K562 (cell line): ENCODE results near the gene ABLIM2. TPM values are rescaled to one million over a fixed set of nuclear protein-coding genes. Genes with fewer than 3 reads are reported as not detected.

Source experiments
- ATAC-seq: fragments of 200-7000 bp; cut with Tn5 transposase; 3 replicates; pipeline ENCODE4 v1.9.1; 2020; ENCODE audit warnings: moderate library complexity
- BruUV-seq: library from RNA; stranded (reverse); fragments of 400-500 nt; replicated peaks from 2 replicates; lab custom pipeline; 2021; lab: Mats Ljungman, UMichigan
- CTCF ChIA-PET: fragments of 300-600 bp; formaldehyde crosslinking; extraction: SDS; loops from one replicate; lab custom pipeline; 2021; ENCODE audit warnings: low intra/inter-chr PET ratio; lab: Yijun Ruan, JAX
- POLR2A ChIA-PET: fragments of 300-600, 350-650 bp; sonication (Branson Sonifier 250); formaldehyde crosslinking; extraction: SDS; loops from one replicate; lab custom pipeline; 2021; ENCODE audit warnings: antibody characterized with exemption, inconsistent platforms; lab: Yijun Ruan, JAX
- DNase-seq, 4 experiments: peaks; one replicate each; pipeline versions ENCODE4 v3.0.0 to v3.0.0-alpha.2; 2011 to 2018; ENCODE audit warnings: low spot score in 3 of 4, mixed read lengths in 3 of 4; ENCODE audit errors: extremely low read depth in 1 of 4
- FAIRE-seq: peaks from 2 replicates; lab custom pipeline; 2011; peaks lifted over from hg19 to GRCh38; lab: Jason Lieb, UNC
- H2AFZ ChIP-seq: 2 replicates; pipeline ENCODE4 v1.6.0; 2011; ENCODE audit warnings: low read depth, low read length, control low read depth, inconsistent platforms
- H3K27ac ChIP-seq: fragments of 200-600 bp; 3 replicates; pipeline ENCODE4 v1.8.0; 2011; ENCODE audit warnings: low read depth, mild to moderate bottlenecking, control low read depth, inconsistent platforms, low read length, moderate library complexity, mixed read lengths; ENCODE audit errors: extremely low read depth
- H3K27me3 ChIP-seq, 2 experiments: fragments of 300-600 bp in 1 of 2; 2 replicates in 1 of 2; 3 replicates in 1 of 2; pipeline versions ENCODE4 v1.6.0 to v1.8.0; 2011; ENCODE audit warnings: inconsistent platforms in 2 of 2, low read length in 2 of 2, mild to moderate bottlenecking in 1 of 2, mixed read lengths in 1 of 2, moderate library complexity in 1 of 2; ENCODE audit not compliant: control insufficient read depth in 2 of 2, insufficient read depth in 2 of 2
- H3K36me3 ChIP-seq: fragments of 300-600 bp; 3 replicates; pipeline ENCODE4 v1.8.0; 2011; ENCODE audit warnings: mild to moderate bottlenecking, low read length, inconsistent platforms; ENCODE audit not compliant: control insufficient read depth, insufficient read depth
- H3K4me1 ChIP-seq, 2 experiments: fragments of 200-600 bp in 1 of 2; replicated peaks in 1 of 2; 2 replicates in 1 of 2; 3 replicates in 1 of 2; pipeline versions ENCODE4 v1.5.1 to v1.8.0; 2011; ENCODE audit warnings: inconsistent platforms in 2 of 2, low read length in 2 of 2, mild to moderate bottlenecking in 1 of 2, mixed read lengths in 1 of 2, moderate library complexity in 1 of 2; ENCODE audit not compliant: control insufficient read depth in 2 of 2, insufficient read depth in 2 of 2
- H3K4me2 ChIP-seq: 2 replicates; pipeline ENCODE4 v1.6.1; 2011; ENCODE audit warnings: low read length, control low read depth, inconsistent platforms, mixed read lengths; ENCODE audit not compliant: insufficient read depth
- H3K4me3 ChIP-seq: fragments of 200-600 bp; sonication (generic), shearing (Covaris generic); 2 replicates; pipeline ENCODE4 v1.5.1; 2016; ENCODE audit warnings: control low read depth, inconsistent platforms
- H3K79me2 ChIP-seq: fragments of 200-600 bp; 3 replicates; pipeline ENCODE4 v1.8.0; 2011; ENCODE audit warnings: low read length, inconsistent platforms; ENCODE audit not compliant: control insufficient read depth, insufficient read depth
- H3K9ac ChIP-seq, 2 experiments: 2 replicates each; pipeline versions ENCODE4 v1.6.0 to v1.6.1; 2011; ENCODE audit warnings: low read depth in 2 of 2, low read length in 2 of 2, control low read depth in 1 of 2, inconsistent platforms in 1 of 2, mild to moderate bottlenecking in 1 of 2, mixed read lengths in 1 of 2; ENCODE audit not compliant: insufficient read depth in 1 of 2
- H3K9me1 ChIP-seq: one replicate; pipeline ENCODE4 v1.6.0; 2011; ENCODE audit warnings: inconsistent platforms, mild to moderate bottlenecking, low read length, moderate library complexity; ENCODE audit not compliant: control insufficient read depth, insufficient read depth
- H3K9me3 ChIP-seq: replicated peaks from 2 replicates; pipeline ENCODE4 v1.5.1; 2011; ENCODE audit warnings: low read depth, low read length, inconsistent platforms; ENCODE audit not compliant: control insufficient read depth, insufficient read depth
- H4K20me1 ChIP-seq: replicated peaks from 2 replicates; pipeline ENCODE4 v1.6.1; 2011; ENCODE audit warnings: low read length, inconsistent platforms, mixed read lengths; ENCODE audit not compliant: control insufficient read depth, insufficient read depth
- ARNT ChIP-seq, 2 experiments: fragments of 450-650 bp; IDR thresholded peaks; 2 replicates each; pipeline ENCODE4 v1.6.1; 2016; ENCODE audit warnings: mild to moderate bottlenecking in 1 of 2
- DACH1 ChIP-seq: fragments of 450-650 bp; IDR thresholded peaks from 2 replicates; pipeline ENCODE4 v1.6.1; 2018; ENCODE audit not compliant: partially characterized antibody
- ELK1 ChIP-seq: sonication (generic); formaldehyde crosslinking; IDR thresholded peaks from 2 replicates; pipeline ENCODE4 v1.8.1; 2022; ENCODE audit warnings: missing genetic modification reagents
- IRF1 ChIP-seq: sonication (generic); formaldehyde crosslinking; IDR thresholded peaks from 2 replicates; pipeline ENCODE4 v1.8.0; 2022; ENCODE audit warnings: missing genetic modification reagents, mild to moderate bottlenecking, borderline replicate concordance
- MCM2 ChIP-seq: fragments of 450-650 bp; IDR thresholded peaks from 2 replicates; pipeline ENCODE4 v1.6.1; 2017; ENCODE audit warnings: low read depth, mild to moderate bottlenecking
- MXI1 ChIP-seq: IDR thresholded peaks from 2 replicates; pipeline ENCODE4 v1.6.1; 2011; ENCODE audit warnings: low read depth, mild to moderate bottlenecking, improper control_type of control experiment, low read length
- NCOA6 ChIP-seq: fragments of 450-650 bp; IDR thresholded peaks from 2 replicates; pipeline ENCODE4 v1.6.1; 2017; ENCODE audit warnings: mild to moderate bottlenecking
- PHB ChIP-seq: fragments of 250-450 bp; sonication (Bioruptor Pico); IDR thresholded peaks from 2 replicates; pipeline ENCODE4 v1.5.0; 2021
- POLR3G ChIP-seq: IDR thresholded peaks from 2 replicates; pipeline ENCODE4 v1.6.1; 2011; ENCODE audit not compliant: insufficient read length, insufficient replicate concordance; ENCODE audit errors: extremely low read depth
- POU5F1 ChIP-seq: fragments of 150-350 bp; IDR thresholded peaks from 2 replicates; pipeline ENCODE4 v1.6.1; 2014; ENCODE audit warnings: borderline replicate concordance, low read length, low read depth, mild to moderate bottlenecking; ENCODE audit not compliant: partially characterized antibody
- SMARCC2 ChIP-seq: fragments of 450-650 bp; IDR thresholded peaks from 2 replicates; pipeline ENCODE4 v1.6.1; 2017; ENCODE audit warnings: antibody characterized with exemption, moderate library complexity, mild to moderate bottlenecking, low read depth
- SUPT5H ChIP-seq: fragments of 450-650 bp; IDR thresholded peaks from 2 replicates; pipeline ENCODE4 v1.6.1; 2016
- ZBTB1 ChIP-seq: sonication (generic); formaldehyde crosslinking; IDR thresholded peaks from 2 replicates; pipeline ENCODE4 v1.8.1; 2023; ENCODE audit warnings: missing genetic modification reagents, low read depth, mild to moderate bottlenecking, borderline replicate concordance
- ZNF224 ChIP-seq: sonication (generic); formaldehyde crosslinking; IDR thresholded peaks from 2 replicates; pipeline ENCODE4 v1.8.0; 2022; ENCODE audit warnings: mild to moderate bottlenecking, missing genetic modification reagents
- ZNF561 ChIP-seq: fragments of 450-650 bp; formaldehyde crosslinking; conservative IDR thresholded peaks from 2 replicates; pipeline ENCODE4 v1.4.0; 2020; ENCODE audit warnings: mild to moderate bottlenecking, moderate library complexity
- ZNF717 ChIP-seq: fragments of 250-450 bp; sonication (Bioruptor Pico); IDR thresholded peaks from 2 replicates; pipeline ENCODE4 v1.5.0; 2021
- ZNF75A ChIP-seq: fragments of 450-650 bp; formaldehyde crosslinking; IDR thresholded peaks from 2 replicates; pipeline ENCODE4 v1.4.0; 2020; ENCODE audit warnings: mild to moderate bottlenecking
- ZSCAN29 ChIP-seq: fragments of 450-650 bp; IDR thresholded peaks from 2 replicates; pipeline ENCODE4 v1.6.1; 2017
- WGBS: fragments of 100-300 bp; shearing (Covaris generic); methylation state at CpG from one replicate; pipeline ENCODE4 v1.1.6; 2016; ENCODE audit warnings: low coverage, mixed read lengths; ENCODE audit not compliant: insufficient coverage; ENCODE audit errors: missing lambda C conversion rate; 5-methylcytosine and 5-hydroxymethylcytosine counted together
- in situ Hi-C: fragments of 300-500 bp; cut with MboI; formaldehyde crosslinking; loops from 4 replicates; pipeline ENCODE4 v1.15.0; 2018; ENCODE audit warnings: inconsistent platforms, mixed read lengths
- intact Hi-C: fragments of 100-400 bp; cut with micrococcal nuclease; formaldehyde crosslinking; loops from 2 replicates; pipeline ENCODE4 v1.14.2; 2022
- polyA plus RNA-seq, 8 experiments: library from polyadenylated mRNA; depleted of rRNA in 4 of 8; stranded (reverse) in 5 of 8; unstranded in 3 of 8; fragments of >200 nt; fragmentation: Nextera tagmentation in 2 of 8; fragmentation: Illumina TruSeq in 1 of 8; extraction: Ambion mirVana in 2 of 8; extraction: Trizol in 1 of 8; gene quantifications; 2 replicates each; pipeline versions ENCODE4 v1.2.1 to v1.2.3, GENCODE V29; 2011 to 2014; ENCODE audit warnings: inconsistent platforms in 1 of 8, missing spikeins in 1 of 8
- total RNA-seq, 7 experiments: library from RNA; depleted of rRNA in 6 of 7; stranded (reverse); fragments of >200 nt in 6 of 7; fragmentation: Illumina TruSeq in 2 of 7; extraction: Trizol in 2 of 7; gene quantifications; 2 replicates each; pipeline versions ENCODE4 v1.2.1 to v1.2.3, GENCODE V29; 2011 to 2021; ENCODE audit warnings: low replicate concordance in 1 of 7
- TF ChIP-seq, protein P1 (sequence below): fragments of 450-650 bp; conservative IDR thresholded peaks from 2 replicates; pipeline ENCODE4 v1.6.1; 2016; ENCODE audit warnings: missing genetic modification characterization, low read depth, mild to moderate bottlenecking, control low read depth, missing compliant biosample characterization

ABLIM2 gene
- total and polyA plus RNA-seq, 9 of the 15 experiments (the other 6 are each of a cell fraction or from before 2014, with no cell fraction given): not detected

- TF ChIP-seq NCOA6: no peak
- no peak for TF ChIP-seq ZNF75A
- no peak for TF ChIP-seq ZNF561 (CRISPR knock-in tag)
- no peak for TF ChIP-seq SMARCC2
- no peak for TF ChIP-seq ZBTB1 (CRISPR knock-in tag)
- TF ChIP-seq ELK1 (CRISPR knock-in tag): no peak
- TF ChIP-seq ZNF717 (CRISPR knock-in tag): no peak
Measured at GRCh38 chr4:8078610-8079015, 80.0 kb downstream of the ABLIM2 start (continued).

DNA sequence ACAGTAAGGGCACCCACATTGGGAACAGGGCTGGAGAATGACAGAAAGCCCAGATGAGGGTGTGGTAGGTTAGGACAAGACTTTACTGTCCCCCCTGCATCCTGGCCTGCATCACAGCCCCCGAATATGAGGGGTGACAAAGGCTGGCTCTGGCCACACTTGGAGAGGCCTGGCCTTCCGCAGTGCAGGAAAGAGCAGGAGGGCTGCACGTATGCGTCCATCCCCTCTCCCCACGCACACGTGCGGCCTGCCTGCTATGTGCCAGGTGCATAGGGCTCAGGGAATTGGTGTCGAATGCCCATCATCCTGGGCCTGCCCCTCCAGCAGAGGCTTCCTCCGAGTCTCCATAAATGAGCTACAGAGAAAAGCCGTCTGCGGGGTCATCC, 80.5 kb downstream of the ABLIM2 start:
- no TSS peak for BruUV-seq
- Histone ChIP-seq H3K27me3 (peaks cover 3 to 47% of the 10 kb centered on the region in 2 experiments; a peak in 2 of 5 replicates), H3K4me1 (peaks cover 0 to 10% of the 10 kb centered on the region in 2 experiments; a peak in 4 of 5 replicates), H3K4me3 (no peak overlapping the region), H3K79me2 (no peaks in the 10 kb centered on the region), H4K20me1 (peaks cover 30% of the 10 kb centered on the region), H3K9me3 (no peaks in the 10 kb centered on the region), H3K9me1 (no peaks in the 10 kb centered on the region), H3K9ac (no peak overlapping the region), H3K36me3 (no peaks in the 10 kb centered on the region), H3K4me2 (no peak overlapping the region), H3K27ac (no peak overlapping the region), H2AFZ (no peak overlapping the region)
- 14% methylated on average over 11 of the region's 11 CpGs for WGBS
- ChIA-PET CTCF (no interaction called here), POLR2A (no interaction called here)
- ATAC-seq (no peak), FAIRE-seq (no peak), DNase-seq (no peak)
- in situ Hi-C loops (no loop called here), intact Hi-C loops (no loop called here)
- no peak for TF ChIP-seq PHB (CRISPR knock-in tag)
- TF ChIP-seq IRF1 (CRISPR knock-in tag): no peak
- TF ChIP-seq, protein P1, sequence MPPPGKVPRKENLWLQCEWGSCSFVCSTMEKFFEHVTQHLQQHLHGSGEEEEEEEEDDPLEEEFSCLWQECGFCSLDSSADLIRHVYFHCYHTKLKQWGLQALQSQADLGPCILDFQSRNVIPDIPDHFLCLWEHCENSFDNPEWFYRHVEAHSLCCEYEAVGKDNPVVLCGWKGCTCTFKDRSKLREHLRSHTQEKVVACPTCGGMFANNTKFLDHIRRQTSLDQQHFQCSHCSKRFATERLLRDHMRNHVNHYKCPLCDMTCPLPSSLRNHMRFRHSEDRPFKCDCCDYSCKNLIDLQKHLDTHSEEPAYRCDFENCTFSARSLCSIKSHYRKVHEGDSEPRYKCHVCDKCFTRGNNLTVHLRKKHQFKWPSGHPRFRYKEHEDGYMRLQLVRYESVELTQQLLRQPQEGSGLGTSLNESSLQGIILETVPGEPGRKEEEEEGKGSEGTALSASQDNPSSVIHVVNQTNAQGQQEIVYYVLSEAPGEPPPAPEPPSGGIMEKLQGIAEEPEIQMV (tag): no peak
- TF ChIP-seq ZNF224 (CRISPR knock-in tag): no peak
- TF ChIP-seq ZSCAN29: no peak
- TF ChIP-seq POLR3G: no peak
- TF ChIP-seq MCM2: no peak
- TF ChIP-seq POU5F1: no peak
- TF ChIP-seq DACH1: no peak
- no peak for TF ChIP-seq MXI1
- TF ChIP-seq SUPT5H: no peak
- no peak for TF ChIP-seq ARNT (IDR thresholded peaks at IDR 0.05)
